NCI-H345 (cell line): ENCODE results near the gene ACSF3.
"Not testable (repeated sequence)": the region's sequence is repeated elsewhere in the genome, so short reads cannot be mapped to it uniquely, and the experiment has no call there.

ENCODE experiments used
- DNase-seq: peaks from one replicate; lab custom pipeline; 2025; lab: John Stamatoyannopoulos, UW

ACSF3 gene

DNA sequence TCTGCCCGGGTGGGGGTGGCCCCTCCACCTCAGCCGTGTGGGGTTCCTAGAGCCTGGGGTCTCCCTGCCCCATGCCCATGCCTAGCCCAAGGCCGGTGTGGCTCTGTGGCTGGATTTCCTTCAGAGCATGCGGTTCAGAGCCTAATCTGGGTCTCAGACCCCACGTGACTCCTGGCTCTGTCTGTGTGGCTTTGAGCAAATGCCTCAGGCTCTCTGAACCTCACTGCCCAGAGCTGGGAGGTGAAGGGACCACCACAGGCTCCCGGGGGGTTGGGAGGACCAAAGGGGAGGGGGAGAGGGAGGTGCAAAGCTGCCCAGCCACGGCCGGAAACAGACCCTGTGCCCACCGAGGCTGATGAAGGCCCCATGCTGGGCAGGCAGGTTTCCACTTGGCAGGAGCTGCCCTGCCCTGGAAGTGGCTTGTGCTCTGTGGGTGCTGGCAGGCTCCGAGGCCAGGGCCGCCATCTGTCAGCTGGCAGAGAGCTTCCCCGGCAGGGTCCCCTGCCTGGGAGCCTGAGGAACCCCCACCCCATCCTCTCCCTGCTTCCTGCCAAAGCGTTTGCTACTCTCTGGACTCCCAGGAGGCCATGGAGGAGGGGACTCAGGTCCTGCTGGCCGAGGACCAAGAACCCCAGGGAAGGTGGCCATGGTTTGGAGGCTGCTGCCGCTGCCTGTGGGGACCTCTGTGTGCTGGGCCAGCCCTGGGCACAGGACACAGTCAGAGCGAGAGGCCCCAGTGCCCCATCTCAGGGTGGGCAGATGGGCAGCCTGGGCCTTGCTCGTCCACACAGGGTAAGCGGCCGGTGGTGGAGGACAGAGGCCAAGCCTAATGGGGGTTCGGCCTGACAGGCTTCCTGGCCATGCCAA, 81.9 kb downstream of the ACSF3 start:
- DNase-seq = no peak

DNA sequence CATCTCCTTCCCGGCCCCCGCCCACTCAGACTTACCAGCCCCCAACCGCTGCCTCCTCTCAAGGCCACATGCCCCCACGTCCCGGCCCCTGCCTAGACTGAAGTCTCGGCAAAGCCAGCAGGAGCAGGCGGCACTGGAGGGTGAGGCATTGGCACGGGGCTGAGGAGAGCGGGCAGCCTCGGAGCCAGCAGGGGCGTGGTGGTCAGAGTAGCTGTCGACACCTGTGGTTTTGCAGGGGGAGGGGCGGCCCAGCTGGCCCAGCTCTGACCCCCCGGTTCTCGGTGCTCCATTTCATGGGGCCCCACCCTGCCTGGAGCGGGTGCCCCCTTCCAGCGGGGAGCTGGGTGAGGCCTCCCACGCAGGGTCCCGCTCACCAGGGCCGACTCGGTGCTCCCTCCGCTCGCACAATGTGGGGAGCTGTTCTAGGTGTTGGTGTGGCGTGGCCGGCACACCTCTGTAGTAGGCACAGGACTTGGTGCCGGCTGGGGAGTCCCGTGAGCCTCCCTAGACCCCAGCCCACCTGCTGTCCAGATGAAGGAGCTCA, 82.6 kb downstream of the ACSF3 start:
- DNase-seq = no peak

DNA sequence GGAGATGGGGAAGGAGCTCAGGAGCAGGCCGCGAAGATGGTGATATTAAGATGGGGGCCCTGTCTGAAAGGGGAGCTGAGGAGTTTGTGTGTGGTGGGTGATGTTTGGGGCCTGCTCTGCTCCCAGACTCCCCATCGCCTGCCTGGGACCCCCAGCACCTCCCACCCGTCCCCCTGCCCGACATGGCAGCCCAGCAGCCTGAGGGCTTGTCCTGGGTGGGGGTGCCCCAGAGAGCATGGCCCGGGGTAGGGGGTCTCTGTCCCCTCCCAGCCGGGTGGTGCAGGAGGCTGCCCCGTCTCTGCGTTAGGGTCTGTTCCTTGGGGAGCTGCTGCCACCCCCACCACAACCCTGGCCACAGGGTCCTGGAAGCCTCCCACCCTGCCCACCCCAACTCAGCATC, 83.1 kb downstream of the ACSF3 start:
- DNase-seq = no peak

DNA sequence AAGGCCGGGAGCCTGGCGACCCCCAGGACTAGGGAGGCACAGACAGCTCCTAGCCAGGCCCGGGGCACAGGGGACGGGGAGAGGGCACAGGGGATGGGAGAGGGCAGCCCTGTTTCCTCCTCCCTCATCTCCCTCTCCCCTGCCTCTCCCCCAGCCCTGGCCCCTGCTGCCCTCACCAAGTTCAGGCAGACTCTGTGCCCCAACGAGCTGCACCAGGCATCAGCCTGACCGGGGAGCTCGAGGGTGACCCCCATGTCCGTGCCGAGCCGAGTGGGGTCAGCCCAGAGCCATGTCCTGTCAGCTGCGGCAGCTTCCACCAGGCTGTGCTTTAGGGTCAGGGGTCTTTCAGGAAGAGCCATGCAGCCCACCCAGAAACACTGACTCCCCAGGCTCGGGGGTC, 83.8 kb downstream of the ACSF3 start:
- no peak for DNase-seq

DNA sequence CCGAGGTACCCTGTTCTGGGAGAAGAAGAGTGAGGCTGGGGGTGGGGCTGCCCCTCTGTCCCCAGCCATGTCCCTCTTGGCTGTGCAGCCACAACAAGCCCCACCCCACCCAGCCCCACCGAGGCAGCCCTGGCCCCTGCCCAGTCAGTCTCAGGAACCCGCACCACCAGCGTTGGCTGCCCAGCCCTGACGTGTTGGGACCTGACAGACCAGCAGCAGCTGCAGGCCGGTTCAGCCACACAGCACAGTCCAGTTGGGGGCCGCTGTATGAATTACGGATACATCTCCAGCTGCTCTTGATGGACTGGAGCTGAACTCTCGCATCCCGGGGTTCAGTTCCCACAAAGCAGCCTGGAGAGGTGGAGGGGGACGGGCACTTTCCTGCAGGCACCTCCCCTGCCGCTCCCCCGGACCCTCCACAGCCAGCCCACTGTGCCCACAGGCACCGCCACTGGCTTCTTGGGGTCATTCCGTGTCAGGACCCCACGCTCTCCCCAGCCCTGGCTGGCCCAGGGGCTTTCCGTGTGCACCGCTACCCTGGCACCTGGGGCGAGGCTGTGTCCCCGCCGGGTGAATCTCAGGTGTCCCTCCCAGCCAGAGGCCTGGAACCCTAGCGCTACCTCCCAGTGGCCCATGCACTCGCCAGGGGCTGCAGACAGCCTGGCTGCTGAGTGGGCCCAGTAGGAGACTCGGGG, 84.9 kb downstream of the ACSF3 start:
- no peak for DNase-seq

DNA sequence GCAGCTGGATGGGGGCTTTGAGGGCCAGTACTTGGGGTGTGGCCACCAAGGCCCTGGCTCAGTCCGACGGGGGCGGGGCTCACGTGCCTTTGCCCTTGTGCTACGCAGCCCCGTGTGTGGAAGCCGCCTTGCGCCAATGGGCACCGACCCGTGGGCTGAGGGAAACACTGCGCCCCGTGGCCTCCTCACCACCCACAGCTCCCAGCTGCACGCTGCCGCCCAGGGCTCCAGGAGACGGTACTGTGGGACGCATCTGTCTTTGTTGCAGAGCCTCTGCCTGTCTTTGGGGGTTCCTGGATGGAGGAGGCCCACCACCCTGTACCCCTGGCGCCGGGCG, 85.5 kb downstream of the ACSF3 start:
- DNase-seq = no peak

DNA sequence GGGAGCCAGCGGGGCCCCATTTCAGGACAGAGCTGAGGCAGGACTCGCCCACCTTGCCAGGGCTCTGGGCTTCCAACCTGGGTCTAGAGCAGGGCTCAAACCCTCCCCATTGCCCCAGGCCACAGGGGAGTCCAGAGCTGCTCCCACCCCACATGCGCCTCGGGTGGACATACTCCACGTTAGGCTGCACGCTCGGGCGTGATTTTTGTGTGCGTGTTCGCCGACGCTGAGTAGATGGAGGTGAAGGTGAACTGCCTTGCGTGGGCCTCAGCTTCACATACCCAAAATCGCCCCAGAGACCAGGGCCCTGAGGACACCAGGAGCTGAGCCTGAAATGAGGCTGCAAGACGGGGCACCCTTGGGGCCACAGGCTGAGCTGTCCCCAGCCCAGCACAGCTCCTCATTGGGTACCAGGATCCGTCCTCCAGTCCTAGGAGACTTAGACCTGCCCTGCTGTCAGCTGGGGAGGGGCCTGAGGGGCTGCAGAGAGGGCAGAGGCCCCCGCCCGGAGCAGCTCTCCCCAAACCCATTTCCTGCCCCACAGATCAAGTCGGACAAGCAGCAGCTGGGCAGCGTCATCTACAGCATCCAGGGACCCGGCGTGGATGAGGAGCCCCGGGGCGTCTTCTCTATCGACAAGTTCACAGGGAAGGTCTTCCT, 86.1 kb downstream of the ACSF3 start:
- no peak for DNase-seq

DNA sequence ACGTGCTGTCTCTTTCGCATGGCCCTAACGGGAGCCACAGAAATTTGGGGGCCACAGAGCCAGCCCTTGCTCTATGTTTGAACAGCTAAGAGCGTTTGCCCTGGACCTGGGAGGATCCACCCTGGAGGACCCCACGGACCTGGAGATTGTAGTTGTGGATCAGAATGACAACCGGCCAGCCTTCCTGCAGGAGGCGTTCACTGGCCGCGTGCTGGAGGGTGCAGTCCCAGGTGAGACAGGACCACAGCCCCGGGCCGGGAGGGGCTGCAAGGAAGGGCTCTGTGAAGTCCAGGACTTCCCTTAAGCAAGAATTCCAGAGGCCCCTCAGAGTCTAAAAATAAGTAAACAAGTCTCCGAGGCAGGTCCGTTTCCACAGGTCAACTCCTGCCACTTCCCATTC, 89.8 kb downstream of the ACSF3 start:
- DNase-seq = no peak

DNA sequence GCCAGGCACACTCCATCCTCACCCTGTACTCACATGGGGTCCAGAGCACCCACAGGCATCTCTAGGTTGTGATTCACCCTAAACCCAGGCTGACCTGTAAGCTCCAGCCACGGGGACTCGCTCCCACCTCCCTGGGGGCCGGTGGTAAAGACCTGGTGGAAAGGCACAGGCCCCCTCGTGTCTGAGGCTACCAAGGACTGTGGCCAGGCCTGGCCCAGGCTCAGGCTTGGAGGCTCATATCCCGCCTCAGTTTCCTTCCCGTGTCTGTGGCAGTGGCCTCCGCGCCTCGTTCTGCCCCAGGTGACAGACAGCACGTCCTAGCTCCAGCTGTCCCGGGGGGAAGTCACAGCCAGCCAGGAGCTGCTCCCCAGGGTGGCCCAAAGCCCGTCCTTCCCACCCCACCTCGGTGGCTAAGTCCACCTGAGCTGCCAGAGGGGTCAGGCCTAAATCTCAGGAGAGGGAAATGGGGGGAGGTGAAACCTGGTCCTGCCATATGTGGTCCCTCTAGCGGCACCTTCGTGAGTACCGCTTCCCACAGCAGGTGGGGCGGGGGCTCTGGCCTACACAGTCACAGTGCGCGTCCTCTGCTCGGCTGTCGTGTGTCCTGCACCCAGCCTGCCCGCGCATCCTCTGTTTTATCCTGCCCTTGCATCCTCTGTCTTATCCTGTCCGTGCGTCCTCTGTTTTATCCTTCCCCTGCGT, 90.5 kb downstream of the ACSF3 start:
- no peak for DNase-seq

DNA sequence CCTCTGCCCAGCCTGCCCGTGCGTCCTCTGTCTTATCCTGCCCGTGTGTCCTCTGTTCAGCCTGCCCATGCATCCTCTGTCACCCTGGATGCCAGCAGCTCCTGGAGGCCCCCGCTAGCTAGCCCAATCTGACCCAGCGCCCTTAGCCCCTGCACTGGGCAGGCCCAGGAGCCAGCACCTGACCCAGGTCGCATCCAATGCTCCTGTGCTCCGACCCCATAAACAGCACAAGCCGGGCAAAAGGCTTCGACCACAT, 91.0 kb downstream of the ACSF3 start:
- no peak for DNase-seq

DNA sequence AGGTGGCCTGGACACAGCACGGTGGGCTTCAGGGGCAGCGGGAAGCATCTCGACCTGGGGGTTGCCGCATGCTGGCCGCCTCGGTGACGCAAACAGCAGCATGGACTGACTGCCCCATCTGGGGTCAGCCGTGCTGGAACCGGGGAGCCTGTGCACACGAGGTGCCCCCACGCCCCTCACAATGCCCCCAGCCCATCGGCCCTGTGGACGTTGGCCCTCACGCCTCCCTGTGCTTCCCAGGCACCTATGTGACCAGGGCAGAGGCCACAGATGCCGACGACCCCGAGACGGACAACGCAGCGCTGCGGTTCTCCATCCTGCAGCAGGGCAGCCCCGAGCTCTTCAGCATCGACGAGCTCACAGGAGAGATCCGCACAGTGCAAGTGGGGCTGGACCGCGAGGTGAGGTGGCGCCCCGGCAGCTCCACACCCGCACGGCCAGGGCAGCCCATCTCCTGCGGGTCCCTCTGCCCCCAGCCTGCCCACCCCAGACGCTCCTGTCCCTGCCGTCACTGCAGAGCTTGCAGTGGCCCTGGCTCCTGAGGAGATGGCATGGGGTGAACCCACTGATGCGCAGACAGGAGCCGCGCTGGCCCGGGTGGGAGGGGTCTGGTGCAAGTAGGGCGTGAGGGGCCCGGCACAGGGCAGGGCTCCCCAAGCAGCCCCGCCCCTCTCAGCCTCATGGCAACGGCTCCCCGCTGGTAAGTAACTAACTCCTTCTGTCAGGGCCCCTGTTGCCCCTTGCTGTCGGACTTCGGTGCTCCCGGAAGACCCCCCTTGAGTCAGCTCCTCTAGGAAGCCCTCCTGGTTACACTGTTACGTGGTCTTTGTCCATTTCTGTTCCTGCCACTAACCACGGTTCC, 91.5 kb downstream of the ACSF3 start:
- DNase-seq = peak; percentile 15

DNA sequence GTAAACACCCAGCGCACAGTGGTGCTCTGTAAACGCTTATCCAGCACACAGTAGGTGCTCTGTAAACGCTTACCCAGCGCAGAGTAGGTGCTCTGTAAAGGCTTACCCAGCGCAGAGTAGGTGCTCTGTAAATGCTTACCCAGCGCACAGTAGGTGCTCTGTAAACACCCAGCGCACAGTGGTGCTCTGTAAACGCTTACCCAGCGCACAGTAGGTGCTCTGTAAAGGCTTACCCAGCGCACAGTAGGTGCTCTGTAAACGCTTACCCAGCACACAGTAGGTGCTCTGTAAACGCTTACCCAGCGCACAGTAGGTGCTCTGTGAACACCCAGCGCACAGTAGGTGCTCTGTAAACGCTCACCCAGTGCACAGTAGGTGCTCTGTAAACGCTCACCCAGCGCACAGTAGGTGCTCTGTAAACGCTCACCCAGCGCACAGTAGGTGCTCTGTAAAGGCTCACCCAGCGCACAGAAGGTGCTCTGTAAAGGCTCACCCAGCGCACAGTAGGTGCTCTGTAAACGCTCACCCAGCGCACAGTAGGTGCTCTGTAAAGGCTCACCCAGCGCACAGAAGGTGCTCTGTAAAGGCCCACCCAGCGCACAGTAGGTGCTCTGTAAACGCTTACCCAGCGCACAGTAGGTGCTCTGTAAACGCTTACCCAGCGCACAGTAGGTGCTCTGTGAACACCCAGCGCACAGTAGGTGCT, 92.4 kb downstream of the ACSF3 start:
- DNase-seq = not testable (repeated sequence)

DNA sequence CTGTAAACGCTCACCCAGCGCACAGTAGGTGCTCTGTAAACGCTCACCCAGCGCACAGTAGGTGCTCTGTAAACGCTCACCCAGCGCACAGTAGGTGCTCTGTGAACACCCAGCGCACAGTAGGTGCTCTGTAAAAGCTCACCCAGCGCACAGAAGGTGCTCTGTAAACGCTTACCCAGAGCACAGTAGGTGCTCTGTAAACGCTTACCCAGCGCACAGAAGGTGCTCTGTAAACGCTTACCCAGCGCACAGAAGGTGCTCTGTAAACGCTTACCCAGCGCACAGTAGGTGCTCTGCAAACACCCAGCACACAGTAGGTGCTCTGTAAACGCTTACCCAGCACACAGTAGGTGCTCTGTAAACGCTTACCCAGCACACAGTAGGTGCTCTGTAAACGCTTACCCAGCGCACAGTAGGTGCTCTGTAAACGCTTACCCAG, 93.0 kb downstream of the ACSF3 start:
- DNase-seq = not testable (repeated sequence)

DNA sequence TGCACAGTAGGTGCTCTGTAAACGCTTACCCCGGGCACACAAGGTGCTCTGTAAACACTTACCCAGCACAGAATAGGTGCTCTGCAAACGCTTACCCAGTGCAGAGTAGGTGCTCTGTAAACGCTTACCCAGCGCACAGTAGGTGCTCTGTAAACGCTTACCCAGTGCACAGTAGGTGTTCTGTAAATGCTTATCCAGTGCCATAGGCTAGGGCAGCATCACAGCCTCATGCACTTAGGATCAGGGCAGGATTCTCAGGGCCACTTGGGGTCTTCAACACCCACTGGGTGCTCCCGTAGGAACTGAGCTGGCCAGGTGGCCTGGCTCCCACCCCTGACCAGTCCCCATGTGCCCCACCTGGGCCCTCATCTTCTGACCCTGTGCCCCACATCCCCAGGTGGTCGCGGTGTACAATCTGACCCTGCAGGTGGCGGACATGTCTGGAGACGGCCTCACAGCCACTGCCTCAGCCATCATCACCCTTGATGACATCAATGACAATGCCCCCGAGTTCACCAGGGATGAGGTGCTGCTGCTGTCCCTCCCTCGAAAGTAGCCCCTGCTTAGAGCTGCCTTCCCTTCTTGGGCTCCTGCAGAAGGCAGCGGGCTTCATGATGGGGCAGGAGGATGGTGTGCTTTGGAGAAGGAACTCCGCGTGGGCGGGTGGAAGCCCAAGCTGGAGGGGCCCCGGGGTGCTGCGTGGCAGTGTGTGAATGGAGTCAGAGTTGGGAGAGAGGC, 93.5 kb downstream of the ACSF3 start:
- DNase-seq = no peak

DNA sequence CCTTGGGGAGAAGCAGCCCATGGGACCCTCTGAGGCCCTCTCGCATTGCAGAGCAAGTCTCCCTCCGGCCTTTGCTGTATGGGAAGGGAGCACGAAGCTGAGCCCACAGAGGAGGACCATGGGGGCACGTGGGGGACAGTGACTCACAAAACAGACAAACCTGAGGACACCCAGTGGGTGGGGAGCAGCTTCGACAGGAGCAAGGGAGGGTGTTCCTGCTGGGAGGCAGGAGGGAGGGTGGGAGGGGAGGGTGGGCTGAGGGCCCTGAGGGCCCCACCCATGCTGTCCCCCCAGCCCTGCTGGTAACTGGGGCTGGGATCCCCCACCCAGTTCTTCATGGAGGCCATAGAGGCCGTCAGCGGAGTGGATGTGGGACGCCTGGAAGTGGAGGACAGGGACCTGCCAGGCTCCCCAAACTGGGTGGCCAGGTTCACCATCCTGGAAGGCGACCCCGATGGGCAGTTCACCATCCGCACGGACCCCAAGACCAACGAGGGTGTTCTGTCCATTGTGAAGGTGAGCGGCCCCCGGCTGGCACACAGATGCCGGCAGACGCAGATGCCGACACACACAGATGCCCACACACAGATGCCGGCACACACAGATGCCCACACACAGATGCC, 94.2 kb downstream of the ACSF3 start:
- no peak for DNase-seq

DNA sequence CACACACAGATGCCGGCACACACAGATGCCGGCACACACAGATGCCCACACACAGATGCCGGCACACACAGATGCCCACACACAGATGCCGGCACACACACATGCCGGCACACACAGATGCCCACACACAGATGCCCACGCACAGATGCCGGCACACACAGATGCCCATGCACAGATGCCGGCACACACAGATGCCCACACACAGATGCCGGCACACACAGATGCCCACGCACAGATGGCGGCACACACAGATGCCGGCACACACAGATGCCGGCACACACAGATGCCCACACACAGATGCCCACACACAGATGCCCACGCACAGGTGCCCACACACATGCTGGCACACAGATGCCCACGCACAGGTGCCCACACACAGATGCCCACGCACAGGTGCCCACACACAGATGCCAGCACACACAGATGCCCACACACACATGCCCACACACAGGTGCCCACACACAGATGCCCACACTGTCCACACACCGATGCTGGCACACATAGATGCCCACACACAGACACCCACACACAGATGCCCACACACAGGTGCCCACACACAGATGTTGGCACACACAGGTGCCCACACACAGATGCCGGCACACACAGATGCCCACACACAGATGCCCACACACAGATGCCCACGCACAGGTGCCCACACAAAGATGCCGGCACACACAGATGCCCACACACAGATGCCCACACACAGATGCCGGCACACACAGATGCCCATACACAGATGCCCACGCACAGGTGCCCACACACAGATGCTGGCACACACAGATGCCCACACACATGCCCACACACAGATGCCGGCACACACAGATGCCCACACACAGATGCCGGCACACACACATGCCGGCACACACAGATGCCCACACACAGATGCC, 95.1 kb downstream of the ACSF3 start:
- DNase-seq = not testable (repeated sequence)

DNA sequence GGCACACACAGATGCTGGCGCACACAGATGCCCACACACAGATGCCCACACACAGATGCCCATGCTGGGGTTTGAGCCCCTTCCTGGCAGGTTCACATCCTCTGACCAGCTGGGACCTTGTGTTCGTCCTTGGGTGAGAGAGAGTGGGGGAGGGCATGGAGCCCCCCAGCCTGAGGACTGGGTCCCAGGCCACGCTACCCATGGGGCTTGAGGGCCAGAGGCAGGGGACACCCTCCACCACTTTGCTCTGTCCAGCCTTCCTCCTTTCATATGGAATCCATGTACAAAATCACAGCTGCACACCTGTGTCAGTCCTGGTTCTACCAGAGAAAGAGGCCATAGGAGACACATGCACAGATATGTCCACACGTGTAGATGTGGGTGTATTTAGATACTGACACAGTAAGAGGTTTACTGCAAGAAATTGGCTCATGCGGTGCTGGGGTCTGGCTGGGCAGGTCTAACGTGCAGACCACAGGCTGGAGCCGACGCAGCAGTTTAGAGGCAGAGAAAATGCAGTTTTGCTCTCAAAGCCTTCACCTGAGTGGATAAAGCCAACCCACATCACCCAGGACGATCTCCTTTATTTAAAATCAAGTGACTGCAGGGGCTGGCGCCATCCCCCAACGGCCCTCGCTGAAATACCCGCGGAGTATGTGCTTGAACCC, 95.8 kb downstream of the ACSF3 start:
- DNase-seq = no peak
